HG02588 (cell line): ENCODE data around the gene GALNT9.

Experiments
- ATAC-seq: cut with Tn5 transposase; IDR thresholded peaks from one replicate; pipeline ENCODE4 v1.9.1; 2021; ENCODE audit warnings: mild to moderate bottlenecking, moderate library complexity; ENCODE audit not compliant: unreplicated experiment

GALNT9 gene

GRCh38 chr12:132327336-132328171, 1.8 kb downstream of the GALNT9 start:
- ATAC-seq = no peak

- ATAC-seq = no peak
Measured at GRCh38 chr12:132326646-132327045, 2.7 kb downstream of the GALNT9 start.

GRCh38 chr12:132325733-132326130, 3.7 kb downstream of the GALNT9 start:
- ATAC-seq = no peak

GRCh38 chr12:132324841-132325732, 4.3 kb downstream of the GALNT9 start:
- no peak for ATAC-seq

GRCh38 chr12:132324173-132324572, 5.2 kb downstream of the GALNT9 start:
- no peak for ATAC-seq

GRCh38 chr12:132323171-132324010, 6.0 kb downstream of the GALNT9 start:
- ATAC-seq = no peak

GRCh38 chr12:132322206-132323132, 6.9 kb downstream of the GALNT9 start:
- no peak for ATAC-seq

GRCh38 chr12:132321321-132322118, 7.9 kb downstream of the GALNT9 start:
- no peak for ATAC-seq

- ATAC-seq = no peak
Measured at GRCh38 chr12:132320767-132321211, 8.6 kb downstream of the GALNT9 start.

- no peak for ATAC-seq
Measured at GRCh38 chr12:132319991-132320570, 9.3 kb downstream of the GALNT9 start.

- ATAC-seq = no peak
Measured at GRCh38 chr12:132319359-132319950, 9.9 kb downstream of the GALNT9 start.

- no peak for ATAC-seq
Measured at GRCh38 chr12:132318618-132319033, 10.8 kb downstream of the GALNT9 start.

GRCh38 chr12:132318135-132318534, 11.3 kb downstream of the GALNT9 start:
- ATAC-seq = no peak

GRCh38 chr12:132317233-132317938, 12.0 kb downstream of the GALNT9 start:
- ATAC-seq = no peak

GRCh38 chr12:132316497-132317232, 12.7 kb downstream of the GALNT9 start:
- no peak for ATAC-seq

- no peak for ATAC-seq
Measured at GRCh38 chr12:132315951-132316350, 13.4 kb downstream of the GALNT9 start.

GRCh38 chr12:132315507-132315906, 13.9 kb downstream of the GALNT9 start:
- ATAC-seq = no peak
